Activated naive CD8-positive, alpha-beta T cell (primary cell): ENCODE measurements around the gene TSR3.

Experiments
- H3K27ac Mint-ChIP-seq: one replicate; pipeline ENCODE4 v1.8.0; 2021; ENCODE audit warnings: mixed read lengths
- H3K27me3 Mint-ChIP-seq: one replicate; pipeline ENCODE4 v1.8.0; 2021; ENCODE audit warnings: mixed read lengths
- H3K36me3 Mint-ChIP-seq: one replicate; pipeline ENCODE4 v1.8.0; 2021; ENCODE audit warnings: mixed read lengths
- H3K4me1 Mint-ChIP-seq: one replicate; pipeline ENCODE4 v1.8.0; 2021; ENCODE audit warnings: low read depth, mixed read lengths
- H3K4me3 Mint-ChIP-seq: one replicate; pipeline ENCODE4 v1.8.0; 2021; ENCODE audit warnings: mild to moderate bottlenecking, mixed read lengths
- H3K9me3 Mint-ChIP-seq: one replicate; pipeline ENCODE4 v1.8.0; 2021; ENCODE audit warnings: low read depth, mixed read lengths

The TSR3 gene

GRCh38 chr16:1351582-1352362 is at the start of gene TSR3, which contains the start of gene GNPTG:
Gene TSR3 (minus strand): TSS chr16:1351878. CDS start chr16:1351804, 74 bp downstream.
Gene GNPTG (plus strand): TSS chr16:1351931. CDS start chr16:1351966, 35 bp downstream.
- H3K36me3 Mint-ChIP-seq, result no peaks in the 10 kb centered on the region
- H3K27me3 Mint-ChIP-seq, result no peaks in the 10 kb centered on the region
- H3K4me1 Mint-ChIP-seq, result peaks cover 28% of the 10 kb centered on the region
- H3K27ac Mint-ChIP-seq, result peak within 1 kb of the TSS; percentile 86
- H3K9me3 Mint-ChIP-seq, result no peaks in the 10 kb centered on the region
- peak within 1 kb of the TSS; percentile 93 for H3K4me3 Mint-ChIP-seq

GRCh38 chr16:1401061-1401757 is 49.5 kb upstream of the TSR3 start:
- H3K4me3 Mint-ChIP-seq, result no peak overlapping the region
- no peaks in the 10 kb centered on the region for H3K9me3 Mint-ChIP-seq
- H3K27ac Mint-ChIP-seq, result no peak overlapping the region
- peaks cover 2% of the 10 kb centered on the region for H3K4me1 Mint-ChIP-seq
- no peaks in the 10 kb centered on the region for H3K36me3 Mint-ChIP-seq
- no peaks in the 10 kb centered on the region for H3K27me3 Mint-ChIP-seq

- Mint-ChIP-seq H3K36me3 (no peaks in the 10 kb centered on the region), H3K9me3 (no peaks in the 10 kb centered on the region), H3K27me3 (no peaks in the 10 kb centered on the region), H3K4me3 (no peak overlapping the region), H3K4me1 (no peaks in the 10 kb centered on the region), H3K27ac (no peak overlapping the region)
These were observed 47.3 kb upstream of the TSR3 start for GRCh38 chr16:1398826-1399581.

- H3K27ac Mint-ChIP-seq, result no peak overlapping the region
- H3K36me3 Mint-ChIP-seq, result no peaks in the 10 kb centered on the region
- no peaks in the 10 kb centered on the region for H3K4me1 Mint-ChIP-seq
- no peak overlapping the region for H3K4me3 Mint-ChIP-seq
- H3K27me3 Mint-ChIP-seq, result no peaks in the 10 kb centered on the region
- no peaks in the 10 kb centered on the region for H3K9me3 Mint-ChIP-seq
These were observed 46.7 kb upstream of the TSR3 start for GRCh38 chr16:1398351-1398750.

- Mint-ChIP-seq H3K36me3 (no peaks in the 10 kb centered on the region), H3K4me3 (no peak overlapping the region)
These were observed 46.1 kb upstream of the TSR3 start for GRCh38 chr16:1397779-1398178.

GRCh38 chr16:1395444-1396031 is 43.9 kb upstream of the TSR3 start:
- H3K36me3 Mint-ChIP-seq, result no peaks in the 10 kb centered on the region
- H3K27ac Mint-ChIP-seq, result no peak overlapping the region
- H3K4me3 Mint-ChIP-seq, result no peak overlapping the region
- H3K4me1 Mint-ChIP-seq, result no peaks in the 10 kb centered on the region
- no peaks in the 10 kb centered on the region for H3K9me3 Mint-ChIP-seq
- H3K27me3 Mint-ChIP-seq, result no peaks in the 10 kb centered on the region

More at GRCh38 chr16:1397779-1398178, 46.1 kb upstream of the TSR3 start:
- no peaks in the 10 kb centered on the region for H3K27me3 Mint-ChIP-seq
- no peaks in the 10 kb centered on the region for H3K9me3 Mint-ChIP-seq
- H3K4me1 Mint-ChIP-seq, result no peaks in the 10 kb centered on the region
- H3K27ac Mint-ChIP-seq, result no peak overlapping the region

- no peaks in the 10 kb centered on the region for H3K27me3 Mint-ChIP-seq
- no peaks in the 10 kb centered on the region for H3K9me3 Mint-ChIP-seq
- H3K27ac Mint-ChIP-seq, result no peak overlapping the region
- H3K4me3 Mint-ChIP-seq, result no peak overlapping the region
- H3K4me1 Mint-ChIP-seq, result no peaks in the 10 kb centered on the region
- no peaks in the 10 kb centered on the region for H3K36me3 Mint-ChIP-seq
These were observed 42.8 kb upstream of the TSR3 start for GRCh38 chr16:1394367-1394951.

GRCh38 chr16:1393613-1394176 is 42.0 kb upstream of the TSR3 start:
- Mint-ChIP-seq H3K4me3 (no peak overlapping the region), H3K27ac (no peak overlapping the region), H3K27me3 (no peaks in the 10 kb centered on the region), H3K9me3 (no peaks in the 10 kb centered on the region), H3K4me1 (no peaks in the 10 kb centered on the region), H3K36me3 (no peaks in the 10 kb centered on the region)

GRCh38 chr16:1392826-1393225 is 41.1 kb upstream of the TSR3 start:
- Mint-ChIP-seq H3K9me3 (no peaks in the 10 kb centered on the region), H3K4me3 (no peak overlapping the region), H3K4me1 (no peaks in the 10 kb centered on the region), H3K27me3 (no peaks in the 10 kb centered on the region), H3K36me3 (no peaks in the 10 kb centered on the region), H3K27ac (no peak overlapping the region)

GRCh38 chr16:1390239-1390779 is 38.6 kb upstream of the TSR3 start:
- H3K27ac Mint-ChIP-seq, result no peak overlapping the region
- no peaks in the 10 kb centered on the region for H3K4me1 Mint-ChIP-seq
- no peaks in the 10 kb centered on the region for H3K9me3 Mint-ChIP-seq
- H3K36me3 Mint-ChIP-seq, result no peaks in the 10 kb centered on the region
- no peak overlapping the region for H3K4me3 Mint-ChIP-seq
- no peaks in the 10 kb centered on the region for H3K27me3 Mint-ChIP-seq

- Mint-ChIP-seq H3K4me1 (no peaks in the 10 kb centered on the region), H3K4me3 (no peak overlapping the region), H3K9me3 (no peaks in the 10 kb centered on the region), H3K27ac (no peak overlapping the region), H3K36me3 (no peaks in the 10 kb centered on the region), H3K27me3 (no peaks in the 10 kb centered on the region)
These were observed 38.1 kb upstream of the TSR3 start for GRCh38 chr16:1389762-1390161.

- Mint-ChIP-seq H3K4me1 (no peaks in the 10 kb centered on the region), H3K27ac (no peak overlapping the region), H3K4me3 (no peak overlapping the region), H3K9me3 (no peaks in the 10 kb centered on the region), H3K36me3 (no peaks in the 10 kb centered on the region), H3K27me3 (no peaks in the 10 kb centered on the region)
These were observed 35.7 kb upstream of the TSR3 start for GRCh38 chr16:1387331-1387730.

GRCh38 chr16:1385232-1385631 is 33.6 kb upstream of the TSR3 start:
- no peaks in the 10 kb centered on the region for H3K36me3 Mint-ChIP-seq
- H3K27me3 Mint-ChIP-seq, result no peaks in the 10 kb centered on the region
- no peaks in the 10 kb centered on the region for H3K4me1 Mint-ChIP-seq
- H3K9me3 Mint-ChIP-seq, result no peaks in the 10 kb centered on the region
- no peak overlapping the region for H3K4me3 Mint-ChIP-seq
- no peak overlapping the region for H3K27ac Mint-ChIP-seq

- Mint-ChIP-seq H3K4me1 (peaks cover 7% of the 10 kb centered on the region), H3K36me3 (no peaks in the 10 kb centered on the region)
These were observed 31.9 kb upstream of the TSR3 start for GRCh38 chr16:1383556-1383955.

More at GRCh38 chr16:1383556-1383955, 31.9 kb upstream of the TSR3 start:
- H3K27me3 Mint-ChIP-seq, result no peaks in the 10 kb centered on the region
- no peaks in the 10 kb centered on the region for H3K9me3 Mint-ChIP-seq
- H3K4me3 Mint-ChIP-seq, result no peak overlapping the region
- H3K27ac Mint-ChIP-seq, result no peak overlapping the region
